ENCODE data around the gene DCANP1. TPM values are rescaled to one million over a fixed set of nuclear protein-coding genes. Genes with fewer than 3 reads are reported as not detected.

The DCANP1 gene
- total and polyA plus RNA-seq, 9 donors = 0.08 TPM; not detected in 8

DNA sequence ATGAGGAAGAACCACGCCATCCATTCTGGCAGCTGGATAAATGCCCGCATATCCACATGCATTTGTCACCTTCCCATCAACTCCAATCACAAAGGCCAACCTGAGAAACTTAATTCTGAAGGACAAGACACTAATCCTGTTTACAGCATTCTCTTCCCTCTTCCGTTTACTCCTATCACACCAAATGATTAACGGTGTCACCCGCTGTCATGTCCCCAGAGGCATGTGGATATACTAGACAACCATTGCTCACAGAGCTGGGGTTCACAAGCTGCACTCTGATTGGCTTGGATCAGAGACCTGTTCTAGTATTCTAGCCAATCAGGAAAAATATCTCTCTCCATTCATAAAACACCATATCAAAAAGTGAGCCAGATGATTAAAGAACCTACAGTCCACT lies 51.7 kb downstream of the DCANP1 start:
- intact Hi-C loops (cut with DNase I) = no loop called here
- TF ChIP-seq EP300 (IDR thresholded peaks at IDR 0.05) = no peak
- no peak for TF ChIP-seq POLR2A (IDR thresholded peaks at IDR 0.05)
- TF ChIP-seq, protein P1, sequence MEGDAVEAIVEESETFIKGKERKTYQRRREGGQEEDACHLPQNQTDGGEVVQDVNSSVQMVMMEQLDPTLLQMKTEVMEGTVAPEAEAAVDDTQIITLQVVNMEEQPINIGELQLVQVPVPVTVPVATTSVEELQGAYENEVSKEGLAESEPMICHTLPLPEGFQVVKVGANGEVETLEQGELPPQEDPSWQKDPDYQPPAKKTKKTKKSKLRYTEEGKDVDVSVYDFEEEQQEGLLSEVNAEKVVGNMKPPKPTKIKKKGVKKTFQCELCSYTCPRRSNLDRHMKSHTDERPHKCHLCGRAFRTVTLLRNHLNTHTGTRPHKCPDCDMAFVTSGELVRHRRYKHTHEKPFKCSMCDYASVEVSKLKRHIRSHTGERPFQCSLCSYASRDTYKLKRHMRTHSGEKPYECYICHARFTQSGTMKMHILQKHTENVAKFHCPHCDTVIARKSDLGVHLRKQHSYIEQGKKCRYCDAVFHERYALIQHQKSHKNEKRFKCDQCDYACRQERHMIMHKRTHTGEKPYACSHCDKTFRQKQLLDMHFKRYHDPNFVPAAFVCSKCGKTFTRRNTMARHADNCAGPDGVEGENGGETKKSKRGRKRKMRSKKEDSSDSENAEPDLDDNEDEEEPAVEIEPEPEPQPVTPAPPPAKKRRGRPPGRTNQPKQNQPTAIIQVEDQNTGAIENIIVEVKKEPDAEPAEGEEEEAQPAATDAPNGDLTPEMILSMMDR (IDR thresholded peaks at IDR 0.05) = no peak
- no peaks in the 10 kb centered on the region for H3K27me3 ChIP-seq
- H3K27ac ChIP-seq = no peak overlapping the region
- no peaks in the 10 kb centered on the region for H3K36me3 ChIP-seq
- H3K9me3 ChIP-seq = no peaks in the 10 kb centered on the region
- H3K4me1 ChIP-seq (ENCODE audit: insufficient read depth) = peaks cover 12% of the 10 kb centered on the region
- H3K4me3 ChIP-seq = no peak overlapping the region
- WGBS, 3 donors = 84 to 88% (median 85%) methylated on average over 5 of the region's 5 CpGs
- DNase-seq = no peak

Small RNA genes lying within 50 kb of the gene (small RNA-seq; reads per million reads assigned to genes)
- gene DCANP1 = not detected

Other genes starting within 250 kb of the DCANP1 start
- gene MACROH2A1, start 48.1 kb downstream of the DCANP1 start, total RNA-seq = 100 to 1,000 TPM in 4 of 7 donors, 10 to 100 TPM in 3; 81.3 to 157 (median 102) TPM
- 100 to 1,000 TPM in 1 of 2 donors, 10 to 100 TPM in 1; 71.7 to 139 TPM for gene MACROH2A1, start 48.1 kb downstream of the DCANP1 start, polyA plus RNA-seq
- gene TIFAB, start 5.0 kb upstream of the DCANP1 start, total RNA-seq = under 1 TPM in 2 of 7 donors, not detected in 5; 0.05 to 0.08 TPM
- under 1 TPM in 1 of 2 donors, not detected in 1; 0.33 TPM for gene TIFAB, start 5.0 kb upstream of the DCANP1 start, polyA plus RNA-seq
- gene NEUROG1, start 88.6 kb upstream of the DCANP1 start, total RNA-seq = not detected
- under 1 TPM in 1 of 2 donors, not detected in 1; 0.06 TPM for gene NEUROG1, start 88.6 kb upstream of the DCANP1 start, polyA plus RNA-seq
- gene CXCL14, start 131.6 kb upstream of the DCANP1 start, total RNA-seq = 1 to 10 TPM in 6 of 7 donors, under 1 TPM in 1; 0.58 to 5.4 (median 2.8) TPM
- 10 to 100 TPM in 1 of 2 donors, under 1 TPM in 1; 0.10 to 23.3 TPM for gene CXCL14, start 131.6 kb upstream of the DCANP1 start, polyA plus RNA-seq

All from ovary (tissue), 9 donors.